Sigmoid colon (tissue), 7 donors: ENCODE data around the gene BTBD9. TPM values are rescaled to one million over a fixed set of nuclear protein-coding genes. Genes with fewer than 3 reads are reported as not detected.

Experiments
- DNase-seq: peaks from one replicate; pipeline ENCODE4 v3.0.0-alpha.2; 2019
- H3K27ac ChIP-seq, 4 donors: fragments of 200-600 bp; sonication (generic); one replicate each; pipeline ENCODE4 v1.5.1; 2016 to 2019; ENCODE audit warnings: mild to moderate bottlenecking in 1 of 4
- H3K27me3 ChIP-seq, 3 donors: fragments of 200-600 bp; sonication (generic); one replicate each; pipeline ENCODE4 v1.5.1; 2019; ENCODE audit warnings: mild to moderate bottlenecking in 1 of 3
- H3K36me3 ChIP-seq, 4 donors: fragments of 200-600 bp; sonication (generic); one replicate each; pipeline ENCODE4 v1.5.1; 2016 to 2019
- H3K4me1 ChIP-seq, 4 donors: fragments of 200-600 bp; sonication (generic); one replicate each; pipeline ENCODE4 v1.5.1; 2017 to 2019
- H3K4me3 ChIP-seq, 4 donors: fragments of 200-600 bp; sonication (generic); one replicate each; pipeline ENCODE4 v1.5.1; 2017 to 2019; ENCODE audit warnings: mild to moderate bottlenecking in 2 of 4, moderate library complexity in 1 of 4
- H3K9me3 ChIP-seq, 4 donors: fragments of 200-600 bp in 3 of 4; sonication (generic) in 3 of 4; one replicate each; pipeline versions ENCODE4 v1.5.1 to v1.6.1; 2013 to 2019
- EP300 ChIP-seq, 4 donors: sonication (generic); formaldehyde crosslinking; IDR thresholded peaks; one replicate each; pipeline ENCODE4 v1.6.1; 2017; ENCODE audit warnings: antibody characterized with exemption in 4 of 4
- POLR2A ChIP-seq, 2 donors: fragments of 450-650 bp; IDR thresholded peaks; one replicate each; pipeline ENCODE4 v1.6.1; 2016; ENCODE audit warnings: antibody characterized with exemption in 2 of 2, mild to moderate bottlenecking in 2 of 2, moderate library complexity in 2 of 2
- POLR2AphosphoS5 ChIP-seq, 4 donors: sonication (generic); formaldehyde crosslinking; IDR thresholded peaks; one replicate each; pipeline ENCODE4 v1.6.1; 2017; ENCODE audit warnings: antibody characterized with exemption in 4 of 4
- WGBS, 2 donors: extraction: QIAGEN DNeasy Blood & Tissue Kit; methylation state at CpG; one replicate each; pipeline ENCODE4 v1.1.7; 2013; 5-methylcytosine and 5-hydroxymethylcytosine counted together
- intact Hi-C: fragments of 100-400 bp; cut with DNase I; formaldehyde crosslinking; loops from one replicate; pipeline ENCODE4 v1.15.1; 2023
- polyA plus RNA-seq, 3 donors: library from polyadenylated mRNA; stranded (reverse); fragments of 200-250 nt; gene quantifications; one replicate each; pipeline ENCODE4 v1.2.3, GENCODE V29; 2013
- total RNA-seq, 4 donors: library from RNA; depleted of rRNA; stranded (reverse); fragments of >200 nt; gene quantifications; one replicate each; pipeline ENCODE4 v1.1.0, GENCODE V29; 2016
- TF ChIP-seq, protein P1 (sequence below), 4 experiments: fragments of 450-650 bp in 3 of 4; fragments of 200-600 bp in 1 of 4; IDR thresholded peaks; one replicate each; pipeline ENCODE4 v1.5.1; 2016 to 2019; ENCODE audit warnings: antibody characterized with exemption in 4 of 4, mild to moderate bottlenecking in 3 of 4, moderate library complexity in 2 of 4
- donor health status: healthy with polysubstance abuse.
- donor health status: Bipolar disorder and iron deficiency.
- donor health status: healthy.

The BTBD9 gene
- total and polyA plus RNA-seq, 7 donors: 3.6 to 20.8 (median 10.5) TPM

DNA sequence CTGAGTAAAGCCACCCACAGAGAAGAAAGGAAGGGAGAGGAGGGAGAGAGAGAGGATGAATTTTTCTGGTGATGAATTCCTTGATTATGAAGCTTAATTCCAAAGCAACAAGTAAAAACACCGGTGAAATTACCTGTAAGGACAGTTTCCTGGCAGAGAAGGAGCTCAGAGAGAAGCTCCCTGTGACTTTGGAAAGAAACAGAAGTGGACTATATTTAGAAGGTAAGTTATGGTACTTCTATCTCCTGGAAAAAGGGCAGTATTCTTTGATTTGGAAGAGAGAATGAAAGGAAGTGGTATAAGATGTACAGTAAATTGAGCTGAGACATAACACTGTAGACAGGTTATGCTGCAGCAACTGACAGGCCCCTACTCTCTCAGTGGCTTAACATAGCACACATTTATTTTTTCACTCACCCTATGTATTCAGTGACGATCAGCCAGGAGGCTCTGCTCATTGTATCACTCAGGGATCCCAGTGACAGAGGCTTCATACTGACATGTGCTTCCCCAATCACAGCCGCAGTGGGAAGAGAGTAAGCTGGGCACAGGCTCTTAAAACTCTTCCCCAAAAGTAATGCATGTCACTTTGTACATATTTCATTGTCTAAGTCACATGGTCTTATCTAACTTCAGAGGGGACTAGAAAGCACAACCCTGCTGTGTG, 349.5 kb downstream of the BTBD9 start:
- no peak for DNase-seq
- Histone ChIP-seq H3K4me3 (no peak overlapping the region), H3K9me3 (peaks cover 0 to 5% (median 0%) of the 10 kb centered on the region in 4 donors), H3K36me3 (no peaks in the 10 kb centered on the region), H3K27me3 (no peaks in the 10 kb centered on the region), H3K27ac (no peak overlapping the region), H3K4me1 (peaks cover 0 to 3% (median 0%) of the 10 kb centered on the region in 4 donors)
- WGBS, 2 donors: 83 to 91% methylated on average over 3 of the region's 3 CpGs
- intact Hi-C loops: no loop called here
- TF ChIP-seq POLR2A (IDR thresholded peaks at IDR 0.05) (no peak), EP300 (IDR thresholded peaks at IDR 0.05) (no peak), POLR2AphosphoS5 (IDR thresholded peaks at IDR 0.05) (no peak)
- TF ChIP-seq, protein P1, sequence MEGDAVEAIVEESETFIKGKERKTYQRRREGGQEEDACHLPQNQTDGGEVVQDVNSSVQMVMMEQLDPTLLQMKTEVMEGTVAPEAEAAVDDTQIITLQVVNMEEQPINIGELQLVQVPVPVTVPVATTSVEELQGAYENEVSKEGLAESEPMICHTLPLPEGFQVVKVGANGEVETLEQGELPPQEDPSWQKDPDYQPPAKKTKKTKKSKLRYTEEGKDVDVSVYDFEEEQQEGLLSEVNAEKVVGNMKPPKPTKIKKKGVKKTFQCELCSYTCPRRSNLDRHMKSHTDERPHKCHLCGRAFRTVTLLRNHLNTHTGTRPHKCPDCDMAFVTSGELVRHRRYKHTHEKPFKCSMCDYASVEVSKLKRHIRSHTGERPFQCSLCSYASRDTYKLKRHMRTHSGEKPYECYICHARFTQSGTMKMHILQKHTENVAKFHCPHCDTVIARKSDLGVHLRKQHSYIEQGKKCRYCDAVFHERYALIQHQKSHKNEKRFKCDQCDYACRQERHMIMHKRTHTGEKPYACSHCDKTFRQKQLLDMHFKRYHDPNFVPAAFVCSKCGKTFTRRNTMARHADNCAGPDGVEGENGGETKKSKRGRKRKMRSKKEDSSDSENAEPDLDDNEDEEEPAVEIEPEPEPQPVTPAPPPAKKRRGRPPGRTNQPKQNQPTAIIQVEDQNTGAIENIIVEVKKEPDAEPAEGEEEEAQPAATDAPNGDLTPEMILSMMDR (IDR thresholded peaks at IDR 0.05): no peak

DNA sequence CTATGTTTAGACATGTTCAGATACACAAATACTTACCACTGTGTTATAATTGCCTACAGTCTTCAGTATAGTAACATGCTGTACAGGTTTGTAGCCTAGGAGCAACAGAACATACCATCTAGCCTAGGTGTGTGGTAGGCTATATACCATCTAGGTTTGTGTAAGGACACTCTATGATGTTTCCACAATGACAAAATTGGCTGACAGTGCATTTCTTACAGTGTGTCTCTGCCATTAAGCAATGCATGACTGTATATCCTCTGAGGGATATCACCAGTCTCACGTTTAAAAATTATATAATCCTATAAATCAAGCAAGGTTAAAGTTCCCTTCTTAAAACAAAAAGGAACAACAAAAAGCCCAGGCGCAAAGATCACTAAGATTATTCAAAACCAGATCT, 352.2 kb downstream of the BTBD9 start:
- intact Hi-C loops: no loop called here
- WGBS, 2 donors: 67 to 92% methylated on average over 2 of the region's 2 CpGs
- no peak overlapping the region for H3K27ac ChIP-seq
- H3K27me3 ChIP-seq: no peaks in the 10 kb centered on the region
- H3K4me3 ChIP-seq: no peak overlapping the region
- H3K4me1 ChIP-seq: peaks cover 0 to 3% (median 0%) of the 10 kb centered on the region in 4 donors
- no peaks in the 10 kb centered on the region for H3K36me3 ChIP-seq
- no peak for DNase-seq
- H3K9me3 ChIP-seq: no peaks in the 10 kb centered on the region
- TF ChIP-seq EP300 (IDR thresholded peaks at IDR 0.05) (no peak), POLR2AphosphoS5 (IDR thresholded peaks at IDR 0.05) (no peak), POLR2A (IDR thresholded peaks at IDR 0.05) (no peak)
- TF ChIP-seq, protein P1 (IDR thresholded peaks at IDR 0.05): no peak

DNA sequence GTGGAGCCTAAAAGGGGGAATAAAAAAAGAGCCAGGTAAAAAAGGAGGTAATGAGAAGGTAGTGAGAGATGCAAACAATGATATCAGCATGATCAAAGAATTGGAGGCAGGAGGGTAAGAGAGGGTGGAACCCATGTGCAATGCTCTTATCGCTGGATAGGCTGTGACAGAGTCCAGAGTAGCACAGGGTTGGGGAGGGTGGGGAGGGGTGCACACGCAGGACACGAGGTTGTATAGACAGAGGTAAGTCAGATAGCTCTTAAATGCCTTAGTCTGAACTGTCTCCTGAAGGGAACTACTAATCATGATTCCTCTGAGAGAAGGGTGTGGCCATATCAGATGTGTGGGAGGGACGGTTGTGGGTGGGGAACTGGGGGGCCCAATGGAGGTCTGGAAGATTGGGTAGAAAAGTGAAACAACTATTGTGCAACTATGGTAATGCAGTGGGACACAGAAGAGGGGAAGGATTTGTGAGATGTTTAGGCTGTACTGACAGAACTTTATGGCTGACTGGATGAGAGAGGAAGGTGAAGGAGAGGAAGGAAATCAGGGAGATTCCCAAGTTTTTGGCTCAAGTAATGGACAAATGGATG, 354.8 kb downstream of the BTBD9 start:
- H3K36me3 ChIP-seq: no peaks in the 10 kb centered on the region
- TF ChIP-seq POLR2AphosphoS5 (IDR thresholded peaks at IDR 0.05): no peak
- no peak for TF ChIP-seq EP300 (IDR thresholded peaks at IDR 0.05)
- TF ChIP-seq, protein P1 (IDR thresholded peaks at IDR 0.05): no peak
- TF ChIP-seq POLR2A (IDR thresholded peaks at IDR 0.05): no peak
- intact Hi-C loops: no loop called here
- no peak overlapping the region for H3K27ac ChIP-seq
- H3K9me3 ChIP-seq: no peaks in the 10 kb centered on the region
- DNase-seq: no peak
- 25 to 71% methylated on average over 4 of the region's 4 CpGs for WGBS, 2 donors
- H3K27me3 ChIP-seq: no peaks in the 10 kb centered on the region
- H3K4me1 ChIP-seq: peaks cover 0 to 4% (median 0%) of the 10 kb centered on the region in 4 donors
- no peak overlapping the region for H3K4me3 ChIP-seq

DNA sequence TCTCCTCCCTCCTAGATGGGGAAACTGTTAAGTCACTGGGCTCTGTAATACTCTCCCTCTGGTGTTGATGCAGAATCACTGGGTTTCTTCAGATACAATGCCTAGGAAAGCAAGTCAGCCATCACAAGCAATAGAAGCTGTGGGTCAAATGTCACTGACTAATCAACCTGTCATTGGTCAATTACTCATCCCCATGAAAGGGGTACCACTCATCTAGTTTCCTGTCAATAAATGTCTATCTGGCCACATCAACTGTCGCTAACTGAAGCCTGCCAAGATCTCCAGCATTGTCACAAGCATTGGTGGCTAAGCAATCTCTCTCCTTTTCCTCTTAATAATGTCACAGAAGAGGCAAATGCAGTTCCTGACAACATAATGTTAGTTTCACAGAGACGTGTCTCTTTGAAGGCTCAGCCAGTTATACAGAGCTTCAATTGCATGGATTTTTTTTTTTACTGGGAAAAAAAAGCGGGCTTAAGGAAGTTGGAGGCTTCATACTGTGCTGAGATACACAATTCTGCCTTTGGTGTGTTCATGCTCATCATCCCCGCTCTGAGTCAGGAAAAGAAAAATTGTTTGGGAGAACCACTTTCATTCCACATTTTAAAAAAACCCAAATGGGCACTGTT, 355.9 kb downstream of the BTBD9 start:
- Histone ChIP-seq H3K27ac (no peak overlapping the region), H3K9me3 (no peaks in the 10 kb centered on the region), H3K4me1 (peaks cover 0 to 4% (median 0%) of the 10 kb centered on the region in 4 donors), H3K27me3 (no peaks in the 10 kb centered on the region), H3K36me3 (no peaks in the 10 kb centered on the region), H3K4me3 (no peak overlapping the region)
- WGBS, 2 donors: 93% methylated on average over 4 of the region's 4 CpGs
- intact Hi-C loops: no loop called here
- no peak for TF ChIP-seq POLR2A (IDR thresholded peaks at IDR 0.05)
- TF ChIP-seq, protein P1 (IDR thresholded peaks at IDR 0.05): no peak
- TF ChIP-seq EP300 (IDR thresholded peaks at IDR 0.05): no peak
- TF ChIP-seq POLR2AphosphoS5 (IDR thresholded peaks at IDR 0.05): no peak
- DNase-seq: no peak
